HL-60 (cell line): ENCODE measurements around the gene PRKCI.

Experiments
- DNase-seq, 2 experiments: peaks; one replicate each; pipeline ENCODE4 v3.0.0-alpha.2; 2010 to 2020; ENCODE audit warnings: low read depth in 1 of 2, low spot score in 1 of 2
- H3K27ac ChIP-seq: fragments of 250-450 bp; sonication (Bioruptor Pico); replicated peaks from 2 replicates; pipeline ENCODE4 v1.5.1; 2020; ENCODE audit warnings: mild to moderate bottlenecking, moderate library complexity
- H3K27me3 ChIP-seq: fragments of 250-450 bp; sonication (Bioruptor Pico); 2 replicates; pipeline ENCODE4 v1.5.1; 2021; ENCODE audit warnings: mild to moderate bottlenecking, moderate library complexity; ENCODE audit not compliant: insufficient read depth, poor library complexity, severe bottlenecking
- H3K4me3 ChIP-seq: replicated peaks from 2 replicates; pipeline ENCODE4 v1.5.1; 2011; ENCODE audit warnings: mild to moderate bottlenecking, control low read depth, low read length; ENCODE audit not compliant: insufficient read depth
- CTCF ChIP-seq: IDR thresholded peaks from one replicate; pipeline ENCODE4 v1.5.1; 2011; ENCODE audit warnings: low read length, control low read depth, inconsistent platforms; ENCODE audit not compliant: insufficient read depth
- GABPA ChIP-seq: IDR thresholded peaks from 2 replicates; pipeline ENCODE4 v1.6.1; 2012; ENCODE audit warnings: low read depth
- POLR2AphosphoS5 ChIP-seq: IDR thresholded peaks from 2 replicates; pipeline ENCODE4 v1.6.1; 2012; ENCODE audit warnings: low read depth
- REST ChIP-seq: IDR thresholded peaks from 2 replicates; pipeline ENCODE4 v1.6.1; 2012; ENCODE audit warnings: low read depth; ENCODE audit not compliant: insufficient replicate concordance
- SPI1 ChIP-seq: IDR thresholded peaks from 2 replicates; pipeline ENCODE4 v1.6.1; 2012; ENCODE audit warnings: low read depth, mild to moderate bottlenecking, borderline replicate concordance

The PRKCI gene

GRCh38 chr3:170200987-170201386, 21.2 kb upstream of the PRKCI start:
- no peak overlapping the region for H3K27ac ChIP-seq
- H3K27me3 ChIP-seq = no peaks in the 10 kb centered on the region
- no peak for TF ChIP-seq SPI1
- no peak for TF ChIP-seq GABPA
- TF ChIP-seq CTCF = no peak
- no peak for TF ChIP-seq REST
- no peak for TF ChIP-seq POLR2AphosphoS5
- no peak for DNase-seq
- H3K4me3 ChIP-seq = no peak overlapping the region

GRCh38 chr3:170201527-170201926, 20.7 kb upstream of the PRKCI start:
- H3K27ac ChIP-seq = no peak overlapping the region

GRCh38 chr3:170203457-170203856, 18.8 kb upstream of the PRKCI start:
- no peak for DNase-seq
- TF ChIP-seq POLR2AphosphoS5 = no peak
- no peak for TF ChIP-seq REST
- no peak for TF ChIP-seq CTCF
- TF ChIP-seq SPI1 = no peak
- TF ChIP-seq GABPA = no peak
- Histone ChIP-seq H3K27me3 (no peaks in the 10 kb centered on the region), H3K27ac (no peak overlapping the region), H3K4me3 (no peak overlapping the region)

More at GRCh38 chr3:170201527-170201926, 20.7 kb upstream of the PRKCI start:
- no peak for DNase-seq
- TF ChIP-seq POLR2AphosphoS5 = no peak
- TF ChIP-seq CTCF = no peak
- TF ChIP-seq GABPA = no peak
- TF ChIP-seq REST = no peak
- no peak for TF ChIP-seq SPI1
- H3K27me3 ChIP-seq = no peaks in the 10 kb centered on the region
- no peak overlapping the region for H3K4me3 ChIP-seq
